ENCODE data around the gene SGPP2.

GRCh38 chr2:222383255-222383654, 41.1 kb upstream of the SGPP2 start:
- TF ChIP-seq CTCF (conservative IDR thresholded peaks at IDR 0.05; ENCODE audit: low read depth, low read length) (no peak), EZH2 (IDR thresholded peaks at IDR 0.05; ENCODE audit: borderline replicate concordance, low read depth, low read length, poor library complexity, severe bottlenecking) (no peak)
